Mucosa of descending colon (tissue), 3 donors: ENCODE results near the gene RAP1GDS1. TPM values are rescaled to one million over a fixed set of nuclear protein-coding genes. Genes with fewer than 3 reads are reported as not detected.
"Not testable (repeated sequence)": the region's sequence is repeated elsewhere in the genome, so short reads cannot be mapped to it uniquely, and the experiment has no call there.

Experiments used
- ATAC-seq: fragments of 200-7000 bp; cut with Tn5 transposase; one replicate; pipeline ENCODE4 v1.9.1; 2020; ENCODE audit warnings: mild to moderate bottlenecking, moderate library complexity
- DNase-seq, 3 donors: peaks; one replicate each; pipeline ENCODE4 v3.0.0-alpha.2; 2020
- H3K36me3 ChIP-seq: fragments of 200-600 bp; one replicate; pipeline ENCODE4 v1.8.0; 2021; ENCODE audit warnings: low read depth, mild to moderate bottlenecking
- H3K4me1 ChIP-seq: fragments of 200-600 bp; one replicate; pipeline ENCODE4 v1.8.0; 2021; ENCODE audit warnings: low read depth, mild to moderate bottlenecking
- H3K4me3 ChIP-seq: fragments of 200-600 bp; one replicate; pipeline ENCODE4 v1.8.0; 2021; ENCODE audit warnings: mild to moderate bottlenecking
- H3K9me3 ChIP-seq: fragments of 200-600 bp; one replicate; pipeline ENCODE4 v1.8.0; 2021; ENCODE audit warnings: mild to moderate bottlenecking
- CTCF ChIP-seq: fragments of 200-600 bp; IDR thresholded peaks from one replicate; pipeline ENCODE4 v1.8.0; 2022; ENCODE audit warnings: antibody characterized with exemption, mild to moderate bottlenecking
- intact Hi-C, 2 donors: fragments of 100-400 bp; cut with DNase I in 1 of 2; cut with micrococcal nuclease in 1 of 2; formaldehyde crosslinking; loops; one replicate each; pipeline versions ENCODE4 v1.11.0 to v1.11.1; 2022; cut with DNase I, micrococcal nuclease
- total RNA-seq, 3 donors: library from RNA; stranded (reverse); fragmentation: NEBNext Ultra II Directional in 2 of 3; extraction: Animal tissue kit (Norgen Biotek cat#: 25700) in 2 of 3; gene quantifications; one replicate each; pipeline versions ENCODE4 v1.2.1 to v1.2.4, GENCODE V29; 2021 to 2023
- donor health status: DM: no; HTN: no; CAD: no; lungs with moderate emphysema.
- donor health status: DM: no; HTN: no; CAD: no.
- donor health status: DM: no; HTN: yes; CAD: no.

Gene RAP1GDS1
- total RNA-seq, 3 donors from 2014 or later, result 28.4 to 37.5 (median 33.3) TPM

GRCh38 chr4:98275145-98275544 lies 14.0 kb downstream of the RAP1GDS1 start:
- DNase-seq, result no peak
- TF ChIP-seq CTCF, result no peak
- intact Hi-C loops, result no loop called here
- Histone ChIP-seq H3K4me1 (no peaks in the 10 kb centered on the region), H3K9me3 (no peaks in the 10 kb centered on the region), H3K4me3 (no peak overlapping the region), H3K36me3 (no peaks in the 10 kb centered on the region)
- ATAC-seq, result peak; percentile 53

GRCh38 chr4:98283219-98284189 lies 22.3 kb downstream of the RAP1GDS1 start:
- TF ChIP-seq CTCF, result no peak
- intact Hi-C loops, result no loop called here
- ATAC-seq (peak; percentile 76), DNase-seq (no peak)
- Histone ChIP-seq H3K9me3 (no peaks in the 10 kb centered on the region), H3K36me3 (no peaks in the 10 kb centered on the region), H3K4me1 (peaks cover 8% of the 10 kb centered on the region), H3K4me3 (no peak overlapping the region)

- ATAC-seq, result no peak
- H3K4me3 ChIP-seq, result no peak overlapping the region
- H3K9me3 ChIP-seq, result no peaks in the 10 kb centered on the region
- no peak for DNase-seq
- no peak for TF ChIP-seq CTCF
- H3K36me3 ChIP-seq, result no peaks in the 10 kb centered on the region
- intact Hi-C loops, result no loop called here
- peaks cover 8% of the 10 kb centered on the region for H3K4me1 ChIP-seq
Observed at GRCh38 chr4:98284640-98285046, 23.5 kb downstream of the RAP1GDS1 start.

- Histone ChIP-seq H3K4me3 (no peak overlapping the region), H3K9me3 (no peaks in the 10 kb centered on the region), H3K36me3 (no peaks in the 10 kb centered on the region), H3K4me1 (peaks cover 8% of the 10 kb centered on the region)
- TF ChIP-seq CTCF, result no peak
- ATAC-seq (no peak), DNase-seq (no peak)
- intact Hi-C loops, result no loop called here
Observed at GRCh38 chr4:98285676-98286075, 24.5 kb downstream of the RAP1GDS1 start.

GRCh38 chr4:98287328-98287727 lies 26.1 kb downstream of the RAP1GDS1 start:
- DNase-seq, result no peak
- ATAC-seq, result no peak
- no peak overlapping the region for H3K4me3 ChIP-seq
- no peaks in the 10 kb centered on the region for H3K9me3 ChIP-seq
- peaks cover 8% of the 10 kb centered on the region for H3K4me1 ChIP-seq
- no peaks in the 10 kb centered on the region for H3K36me3 ChIP-seq
- no peak for TF ChIP-seq CTCF
- intact Hi-C loops, result no loop called here

GRCh38 chr4:98288671-98289070 lies 27.5 kb downstream of the RAP1GDS1 start:
- H3K36me3 ChIP-seq, DNase-seq, H3K4me1 ChIP-seq, H3K9me3 ChIP-seq, intact Hi-C loops, ATAC-seq, H3K4me3 ChIP-seq: not testable (repeated sequence)
